GM23338 (cell line): ENCODE results near the gene PGGT1B. TPM values are rescaled to one million over a fixed set of nuclear protein-coding genes. Genes with fewer than 3 reads are reported as not detected.

Experiments used
- ATAC-seq: fragments of 200-7000 bp; cut with Tn5 transposase; 3 replicates; pipeline ENCODE4 v1.9.1; 2020
- DNase-seq: peaks from one replicate; pipeline ENCODE4 v3.0.0-alpha.2; 2015; ENCODE audit warnings: low spot score
- H2AFZ ChIP-seq: fragments of 200-600 bp; sonication (generic); 2 replicates; pipeline ENCODE4 v1.8.0; 2016; ENCODE audit warnings: antibody characterized with exemption, mild to moderate bottlenecking, moderate library complexity
- H3F3A ChIP-seq: fragments of 200-600 bp; sonication (generic); replicated peaks from 2 replicates; pipeline ENCODE4 v1.8.0; 2017; ENCODE audit warnings: antibody characterized with exemption, mixed run types, low read depth
- H3K27ac ChIP-seq: fragments of 200-600 bp; sonication (generic); 2 replicates; pipeline ENCODE4 v1.6.1; 2016; ENCODE audit warnings: low read depth
- H3K27me3 ChIP-seq: fragments of 200-600 bp; sonication (generic); 2 replicates; pipeline ENCODE4 v1.8.0; 2016; ENCODE audit warnings: mild to moderate bottlenecking, mixed run types, moderate library complexity; ENCODE audit not compliant: insufficient read depth
- H3K36me3 ChIP-seq: fragments of 200-600 bp; sonication (generic); 2 replicates; pipeline ENCODE4 v1.8.0; 2016; ENCODE audit warnings: mild to moderate bottlenecking; ENCODE audit not compliant: insufficient read depth
- H3K4me1 ChIP-seq: fragments of 200-600 bp; sonication (generic); 2 replicates; pipeline ENCODE4 v1.8.0; 2016; ENCODE audit warnings: mild to moderate bottlenecking, moderate library complexity; ENCODE audit not compliant: insufficient read depth
- H3K4me2 ChIP-seq: fragments of 200-600 bp; sonication (generic); 2 replicates; pipeline ENCODE4 v1.7.1; 2017; ENCODE audit warnings: mixed run types
- H3K4me3 ChIP-seq: fragments of 200-600 bp; sonication (generic); 2 replicates; pipeline ENCODE4 v1.6.1; 2016; ENCODE audit warnings: mixed run types
- H3K79me2 ChIP-seq: fragments of 200-600 bp; sonication (generic); replicated peaks from 2 replicates; pipeline ENCODE4 v1.8.0; 2017; ENCODE audit warnings: mild to moderate bottlenecking; ENCODE audit not compliant: insufficient read depth
- H3K9me2 ChIP-seq: fragments of 200-600 bp; sonication (generic); 2 replicates; pipeline ENCODE4 v1.8.0; 2017; ENCODE audit not compliant: insufficient read depth
- H4K20me1 ChIP-seq: fragments of 200-600 bp; sonication (generic); replicated peaks from 2 replicates; pipeline ENCODE4 v1.8.0; 2017; ENCODE audit warnings: mild to moderate bottlenecking; ENCODE audit not compliant: insufficient read depth
- H3K27ac Mint-ChIP-seq: 2 replicates; pipeline ENCODE4 v1.8.0; 2020; ENCODE audit warnings: inconsistent platforms, mild to moderate bottlenecking, moderate library complexity, mixed read lengths
- H3K27me3 Mint-ChIP-seq: 3 replicates; pipeline ENCODE4 v1.8.0; 2022; ENCODE audit warnings: low read depth, mild to moderate bottlenecking, moderate library complexity, mixed read lengths, inconsistent platforms; ENCODE audit not compliant: insufficient read depth, poor library complexity
- H3K36me3 Mint-ChIP-seq: 3 replicates; pipeline ENCODE4 v1.8.0; 2021; ENCODE audit warnings: low read depth, mild to moderate bottlenecking, inconsistent platforms, moderate library complexity, mixed read lengths
- H3K4me1 Mint-ChIP-seq: 3 replicates; pipeline ENCODE4 v1.8.0; 2020; ENCODE audit warnings: mild to moderate bottlenecking, inconsistent platforms, mixed read lengths
- H3K4me3 Mint-ChIP-seq: 3 replicates; pipeline ENCODE4 v1.8.0; 2021; ENCODE audit warnings: moderate library complexity, mild to moderate bottlenecking, inconsistent platforms, mixed read lengths
- H3K9me3 Mint-ChIP-seq: 3 replicates; pipeline ENCODE4 v1.8.0; 2020; ENCODE audit warnings: moderate library complexity, mild to moderate bottlenecking, inconsistent platforms, mixed read lengths
- CTCF ChIP-seq, 2 experiments: fragments of 200-600 bp in 1 of 2; sonication (generic) in 1 of 2; conservative IDR thresholded peaks; 2 replicates each; pipeline versions ENCODE4 v1.5.1 to v1.6.1; 2016 to 2017; ENCODE audit warnings: antibody characterized with exemption in 2 of 2, low read depth in 2 of 2, mild to moderate bottlenecking in 2 of 2, moderate library complexity in 1 of 2
- ETS1 ChIP-seq: IDR thresholded peaks from 2 replicates; pipeline ENCODE4 v1.6.1; 2016; ENCODE audit warnings: antibody characterized with exemption
- EZH2 ChIP-seq: fragments of 200-600 bp; sonication (generic); IDR thresholded peaks from one replicate; pipeline ENCODE4 v1.8.0; 2017; ENCODE audit warnings: antibody characterized with exemption, mild to moderate bottlenecking, low read depth; ENCODE audit not compliant: unreplicated experiment
- EZH2phosphoT487 ChIP-seq: fragments of 200-600 bp; sonication (generic); IDR thresholded peaks from one replicate; pipeline ENCODE4 v1.8.1; 2018; ENCODE audit warnings: antibody characterized with exemption; ENCODE audit not compliant: unreplicated experiment
- JUNB ChIP-seq: IDR thresholded peaks from one replicate; pipeline ENCODE4 v1.6.1; 2016; ENCODE audit warnings: antibody characterized with exemption; ENCODE audit not compliant: unreplicated experiment
- REST ChIP-seq: IDR thresholded peaks from one replicate; pipeline ENCODE4 v1.6.1; 2018; ENCODE audit warnings: antibody characterized with exemption; ENCODE audit not compliant: unreplicated experiment
- STAT1 ChIP-seq: IDR thresholded peaks from one replicate; pipeline ENCODE4 v1.6.1; 2016; ENCODE audit warnings: antibody characterized with exemption; ENCODE audit not compliant: unreplicated experiment
- ZNF114 ChIP-seq: fragments of 250-450 bp; sonication (Bioruptor Pico); IDR thresholded peaks from 2 replicates; pipeline ENCODE4 v1.5.0; 2020; ENCODE audit warnings: mild to moderate bottlenecking, moderate library complexity
- ZNF331 ChIP-seq: fragments of 250-450 bp; sonication (Bioruptor Pico); IDR thresholded peaks from 2 replicates; pipeline ENCODE4 v1.5.0; 2020; ENCODE audit warnings: low read depth, mild to moderate bottlenecking, moderate library complexity
- polyA plus RNA-seq: library from polyadenylated mRNA; unstranded; fragments of >200 nt; fragmentation: Nextera tagmentation; extraction: Ambion mirVana; gene quantifications from 2 replicates; pipeline ENCODE4 v1.2.1, GENCODE V29; 2016
- total RNA-seq: library from RNA; depleted of rRNA; stranded (reverse); fragments of >200 nt; shearing (Covaris generic); gene quantifications from 2 replicates; pipeline ENCODE4 v1.2.3, GENCODE V29; 2014

The PGGT1B gene
- total and polyA plus RNA-seq, 2 experiments from 2014 or later = 8.6 to 12.9 TPM

GRCh38 chr5:115192098-115192497 is 70.6 kb downstream of the PGGT1B start:
- Mint-ChIP-seq H3K9me3 (no peaks in the 10 kb centered on the region), H3K27me3 (peaks cover 1% of the 10 kb centered on the region), H3K36me3 (no peaks in the 10 kb centered on the region), H3K4me1 (peaks cover 19% of the 10 kb centered on the region), H3K4me3 (no peak overlapping the region), H3K27ac (no peak overlapping the region)
- H3K27ac ChIP-seq = no peak overlapping the region
- no peaks in the 10 kb centered on the region for H3F3A ChIP-seq
- ATAC-seq (no peak), DNase-seq (no peak)
- no peak overlapping the region for H3K4me3 ChIP-seq
- H2AFZ ChIP-seq = no peak overlapping the region
- no peaks in the 10 kb centered on the region for H4K20me1 ChIP-seq
- peaks cover 7% of the 10 kb centered on the region; the same call in 1 of the 2 replicates for H3K4me1 ChIP-seq
- TF ChIP-seq CTCF (conservative IDR thresholded peaks at IDR 0.05; ENCODE audit: low read depth in 2 of 2) = no peak
- no peak for TF ChIP-seq STAT1
- no peak for TF ChIP-seq EZH2phosphoT487
- H3K79me2 ChIP-seq = no peaks in the 10 kb centered on the region
- no peaks in the 10 kb centered on the region for H3K36me3 ChIP-seq
- no peaks in the 10 kb centered on the region for H3K9me2 ChIP-seq
- no peak overlapping the region for H3K4me2 ChIP-seq
- H3K27me3 ChIP-seq = no peaks in the 10 kb centered on the region

- TF ChIP-seq EZH2phosphoT487 (no peak), EZH2 (no peak), ZNF114 (CRISPR knock-in tag) (no peak), STAT1 (no peak), ETS1 (no peak), REST (no peak), CTCF (conservative IDR thresholded peaks at IDR 0.05; ENCODE audit: low read depth in 2 of 2) (no peak), JUNB (no peak), ZNF331 (CRISPR knock-in tag) (no peak)
- Histone ChIP-seq H3K27ac (no peak overlapping the region), H2AFZ (no peak overlapping the region)
Observed at GRCh38 chr5:115191474-115192031, 71.1 kb downstream of the PGGT1B start.

More at GRCh38 chr5:115191474-115192031, 71.1 kb downstream of the PGGT1B start:
- Histone ChIP-seq H3K36me3 (no peaks in the 10 kb centered on the region), H3K27me3 (no peaks in the 10 kb centered on the region), H4K20me1 (no peaks in the 10 kb centered on the region), H3K4me2 (no peak overlapping the region), H3K9me2 (no peaks in the 10 kb centered on the region), H3K4me3 (no peak overlapping the region), H3F3A (no peaks in the 10 kb centered on the region), H3K79me2 (no peaks in the 10 kb centered on the region), H3K4me1 (peaks cover 7% of the 10 kb centered on the region; the same call in 1 of the 2 replicates)
- H3K27ac Mint-ChIP-seq = no peak overlapping the region
- H3K4me3 Mint-ChIP-seq = no peak overlapping the region
- ATAC-seq = no peak
- no peaks in the 10 kb centered on the region for H3K27me3 Mint-ChIP-seq
- no peaks in the 10 kb centered on the region for H3K36me3 Mint-ChIP-seq
- DNase-seq = no peak
- H3K4me1 Mint-ChIP-seq = peaks cover 19% of the 10 kb centered on the region
- H3K9me3 Mint-ChIP-seq = no peaks in the 10 kb centered on the region
